ENCODE results near the gene ESR2. TPM values are rescaled to one million over a fixed set of nuclear protein-coding genes. Genes with fewer than 3 reads are reported as not detected.

Gene ESR2
- total RNA-seq, 4 donors from 2014 or later, result 0.14 to 1.4 TPM; not detected in 2

GRCh38 chr14:64233531-64234190 is 60.5 kb downstream of the ESR2 start:
- no peaks in the 10 kb centered on the region for H3K4me1 ChIP-seq
- no peak for DNase-seq
- H3K4me3 ChIP-seq, result no peak overlapping the region
- intact Hi-C loops (cut with DNase I; ENCODE audit: low total_unique reads) (no loop called here), in situ Hi-C loops (cut with MboI; ENCODE audit: low pct_ligation_motif_present in 1 of 4, low pct_unique_long_range_greater_than_20kb in 1 of 4, low sequenced_read_pairs in 3 of 4) (no loop called here)
- peaks cover 0 to 6% (median 0%) of the 10 kb centered on the region in 4 donors for H3K36me3 ChIP-seq
- H3K9me3 ChIP-seq, result no peaks in the 10 kb centered on the region
- 79 to 83% methylated on average over 2 to 4 of the region's 4 CpGs for WGBS, 2 donors (ENCODE audit: low coverage in 1 of 2)
- TF ChIP-seq EP300 (IDR thresholded peaks at IDR 0.05; ENCODE audit: low read depth) (no peak), POLR2AphosphoS5 (IDR thresholded peaks at IDR 0.05) (no peak), CTCF (IDR thresholded peaks at IDR 0.05) (no peak), POLR2A (IDR thresholded peaks at IDR 0.05) (no peak)
- H3K27ac ChIP-seq, result peak overlapping the region in 2 of 4 donors; percentile 25 to 46
- no peaks in the 10 kb centered on the region for H3K27me3 ChIP-seq

GRCh38 chr14:64232944-64233343 is 61.2 kb downstream of the ESR2 start:
- Histone ChIP-seq H3K36me3 (peaks cover 0 to 13% (median 1%) of the 10 kb centered on the region in 4 donors), H3K4me3 (no peak overlapping the region), H3K9me3 (no peaks in the 10 kb centered on the region), H3K4me1 (no peaks in the 10 kb centered on the region), H3K27me3 (no peaks in the 10 kb centered on the region), H3K27ac (peak overlapping the region in 3 of 4 donors; percentile 6 to 20 (median 10))
- TF ChIP-seq CTCF (IDR thresholded peaks at IDR 0.05) (no peak), POLR2A (IDR thresholded peaks at IDR 0.05) (no peak), POLR2AphosphoS5 (IDR thresholded peaks at IDR 0.05) (no peak), EP300 (IDR thresholded peaks at IDR 0.05; ENCODE audit: low read depth) (no peak)
- 91% methylated on average over 9 of the region's 9 CpGs; no CpG with 5 or more reads in 1 of the 2 donors for WGBS, 2 donors (ENCODE audit: low coverage in 1 of 2)
- intact Hi-C loops (cut with DNase I; ENCODE audit: low total_unique reads), result no loop called here
- in situ Hi-C loops (cut with MboI; ENCODE audit: low pct_ligation_motif_present in 1 of 4, low pct_unique_long_range_greater_than_20kb in 1 of 4, low sequenced_read_pairs in 3 of 4), result no loop called here
- no peak for DNase-seq

GRCh38 chr14:64232095-64232838 is 61.9 kb downstream of the ESR2 start:
- WGBS, 2 donors (ENCODE audit: low coverage in 1 of 2), result 65 to 83% methylated on average over 3 to 9 of the region's 9 CpGs
- Histone ChIP-seq H3K27me3 (no peaks in the 10 kb centered on the region), H3K36me3 (peaks cover 0 to 13% (median 4%) of the 10 kb centered on the region in 4 donors), H3K4me1 (no peaks in the 10 kb centered on the region), H3K9me3 (no peaks in the 10 kb centered on the region), H3K4me3 (no peak overlapping the region), H3K27ac (peak overlapping the region in 3 of 4 donors; percentile 6 to 20 (median 10))
- intact Hi-C loops (cut with DNase I; ENCODE audit: low total_unique reads) (no loop called here), in situ Hi-C loops (cut with MboI; ENCODE audit: low pct_ligation_motif_present in 1 of 4, low pct_unique_long_range_greater_than_20kb in 1 of 4, low sequenced_read_pairs in 3 of 4) (no loop called here)
- no peak for DNase-seq
- no peak for TF ChIP-seq CTCF (IDR thresholded peaks at IDR 0.05)
- no peak for TF ChIP-seq EP300 (IDR thresholded peaks at IDR 0.05; ENCODE audit: low read depth)
- no peak for TF ChIP-seq POLR2AphosphoS5 (IDR thresholded peaks at IDR 0.05)
- TF ChIP-seq POLR2A (IDR thresholded peaks at IDR 0.05), result no peak

GRCh38 chr14:64229489-64229888 is 64.7 kb downstream of the ESR2 start:
- Histone ChIP-seq H3K27me3 (no peaks in the 10 kb centered on the region), H3K4me1 (no peaks in the 10 kb centered on the region), H3K9me3 (no peaks in the 10 kb centered on the region), H3K27ac (no peak overlapping the region), H3K36me3 (peaks cover 0 to 36% (median 10%) of the 10 kb centered on the region in 4 donors), H3K4me3 (no peak overlapping the region)
- in situ Hi-C loops (cut with MboI; ENCODE audit: low pct_ligation_motif_present in 1 of 4, low pct_unique_long_range_greater_than_20kb in 1 of 4, low sequenced_read_pairs in 3 of 4), result no loop called here
- 75 to 85% methylated on average over 2 to 3 of the region's 3 CpGs for WGBS, 2 donors (ENCODE audit: low coverage in 1 of 2)
- intact Hi-C loops (cut with DNase I; ENCODE audit: low total_unique reads), result no loop called here
- DNase-seq, result no peak
- TF ChIP-seq POLR2A (IDR thresholded peaks at IDR 0.05), result no peak
- TF ChIP-seq POLR2AphosphoS5 (IDR thresholded peaks at IDR 0.05), result no peak
- TF ChIP-seq CTCF (IDR thresholded peaks at IDR 0.05), result no peak
- TF ChIP-seq EP300 (IDR thresholded peaks at IDR 0.05; ENCODE audit: low read depth), result no peak

Measured in transverse colon (tissue), 4 donors.